K562 (cell line): Measurements from ENCODE around the gene CLDN12. TPM values are rescaled to one million over a fixed set of nuclear protein-coding genes. Genes with fewer than 3 reads are reported as not detected.

Source experiments
- ARID4B ChIP-seq: sonication (generic); formaldehyde crosslinking; IDR thresholded peaks from 2 replicates; pipeline ENCODE4 v1.8.0; 2022; ENCODE audit warnings: mild to moderate bottlenecking, missing genetic modification reagents
- CEBPG ChIP-seq, 3 experiments: fragments of 200-800 bp in 1 of 3; sonication (Bioruptor generic) in 1 of 3; sonication (generic) in 1 of 3; formaldehyde crosslinking in 1 of 3; IDR thresholded peaks in 2 of 3; conservative IDR thresholded peaks in 1 of 3; 2 replicates each; pipeline versions ENCODE4 v1.6.1 to v1.8.0; 2016 to 2022; ENCODE audit warnings: missing compliant biosample characterization in 2 of 3, missing genetic modification characterization in 2 of 3, mild to moderate bottlenecking in 1 of 3, missing genetic modification reagents in 1 of 3
- CHD4 ChIP-seq: fragments of 200-600 bp; sonication (generic); IDR thresholded peaks from 3 replicates; pipeline ENCODE4 v1.6.1; 2012; ENCODE audit warnings: low read depth, mild to moderate bottlenecking, mixed read lengths, low read length, inconsistent platforms; ENCODE audit not compliant: insufficient read depth, insufficient replicate concordance, poor library complexity, severe bottlenecking
- CREBBP ChIP-seq: IDR thresholded peaks from one replicate; pipeline ENCODE4 v1.6.1; 2012; ENCODE audit warnings: low read depth, mild to moderate bottlenecking, control low read depth, inconsistent platforms, low read length
- DACH1 ChIP-seq: fragments of 450-650 bp; IDR thresholded peaks from 2 replicates; pipeline ENCODE4 v1.6.1; 2018; ENCODE audit not compliant: partially characterized antibody
- MTA1 ChIP-seq: fragments of 450-650 bp; IDR thresholded peaks from 2 replicates; pipeline ENCODE4 v1.6.1; 2017; ENCODE audit warnings: borderline replicate concordance
- NCOA2 ChIP-seq, 2 experiments: fragments of 450-650 bp; IDR thresholded peaks; 2 replicates each; pipeline ENCODE4 v1.6.1; 2018; ENCODE audit warnings: mild to moderate bottlenecking in 2 of 2, moderate library complexity in 1 of 2; ENCODE audit not compliant: partially characterized antibody in 2 of 2
- PHF21A ChIP-seq: fragments of 450-650 bp; IDR thresholded peaks from 2 replicates; pipeline ENCODE4 v1.6.1; 2017; ENCODE audit warnings: low read depth, borderline replicate concordance
- SIN3A ChIP-seq, 2 experiments: fragments of 150-350 bp in 1 of 2; IDR thresholded peaks; 2 replicates each; pipeline ENCODE4 v1.6.1; 2011 to 2016; ENCODE audit warnings: borderline replicate concordance in 2 of 2, low read depth in 2 of 2, low read length in 2 of 2, mild to moderate bottlenecking in 2 of 2, moderate library complexity in 2 of 2; ENCODE audit not compliant: control insufficient read depth in 1 of 2
- SMARCC2 ChIP-seq: fragments of 450-650 bp; IDR thresholded peaks from 2 replicates; pipeline ENCODE4 v1.6.1; 2017; ENCODE audit warnings: antibody characterized with exemption, moderate library complexity, mild to moderate bottlenecking, low read depth
- TCF7 ChIP-seq: sonication (generic); IDR thresholded peaks from 2 replicates; pipeline ENCODE4 v1.6.1; 2016; ENCODE audit warnings: antibody characterized with exemption, borderline replicate concordance
- polyA plus RNA-seq, 8 experiments: library from polyadenylated mRNA; depleted of rRNA in 4 of 8; stranded (reverse) in 5 of 8; unstranded in 3 of 8; fragments of >200 nt; fragmentation: Nextera tagmentation in 2 of 8; fragmentation: Illumina TruSeq in 1 of 8; extraction: Ambion mirVana in 2 of 8; extraction: Trizol in 1 of 8; gene quantifications; 2 replicates each; pipeline versions ENCODE4 v1.2.1 to v1.2.3, GENCODE V29; 2011 to 2014; ENCODE audit warnings: inconsistent platforms in 1 of 8, missing spikeins in 1 of 8
- total RNA-seq, 7 experiments: library from RNA; depleted of rRNA in 6 of 7; stranded (reverse); fragments of >200 nt in 6 of 7; fragmentation: Illumina TruSeq in 2 of 7; extraction: Trizol in 2 of 7; gene quantifications; 2 replicates each; pipeline versions ENCODE4 v1.2.1 to v1.2.3, GENCODE V29; 2011 to 2021; ENCODE audit warnings: low replicate concordance in 1 of 7
- TF ChIP-seq, protein P1 (sequence below), 2 experiments: IDR thresholded peaks; 2 replicates each; pipeline ENCODE4 v1.6.1; 2011; ENCODE audit warnings: borderline replicate concordance in 1 of 2, control low read depth in 1 of 2, low read depth in 1 of 2, low read length in 1 of 2, mild to moderate bottlenecking in 1 of 2, mixed read lengths in 1 of 2, moderate library complexity in 1 of 2; ENCODE audit not compliant: insufficient read depth in 1 of 2, insufficient read length in 1 of 2, poor library complexity in 1 of 2, severe bottlenecking in 1 of 2; ENCODE audit errors: extremely low read depth in 1 of 2
- TF ChIP-seq, protein P2 (sequence below): fragments of 450-650 bp; IDR thresholded peaks from 2 replicates; pipeline ENCODE4 v1.6.1; 2018; ENCODE audit not compliant: partially characterized antibody

The CLDN12 gene
- total and polyA plus RNA-seq, 9 of the 15 experiments (the other 6 are each of a cell fraction or from before 2014, with no cell fraction given): 5.8 to 42.2 (median 15.8) TPM

GRCh38 chr7:90403174-90404113, at the start of gene CLDN12 (continued):
- TF ChIP-seq ARID4B: peak; percentile 46; the same call in 1 of the 2 replicates
- no peak for TF ChIP-seq NCOA2 (IDR thresholded peaks at IDR 0.05; ENCODE audit: partially characterized antibody in 2 of 2)
- no peak for TF ChIP-seq CREBBP
- TF ChIP-seq CEBPG (CRISPR knock-in tag; IDR thresholded peaks at IDR 0.05): peak; percentile 95
- peak; percentile 98 to 99 for TF ChIP-seq CEBPG (tag; conservative IDR thresholded peaks at IDR 0.05 in 1 of 2, IDR thresholded peaks at IDR 0.05 in 1 of 2)
- TF ChIP-seq, protein P1, sequence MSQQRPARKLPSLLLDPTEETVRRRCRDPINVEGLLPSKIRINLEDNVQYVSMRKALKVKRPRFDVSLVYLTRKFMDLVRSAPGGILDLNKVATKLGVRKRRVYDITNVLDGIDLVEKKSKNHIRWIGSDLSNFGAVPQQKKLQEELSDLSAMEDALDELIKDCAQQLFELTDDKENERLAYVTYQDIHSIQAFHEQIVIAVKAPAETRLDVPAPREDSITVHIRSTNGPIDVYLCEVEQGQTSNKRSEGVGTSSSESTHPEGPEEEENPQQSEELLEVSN (IDR thresholded peaks at IDR 0.05; ENCODE audit: borderline replicate concordance in 1 of 2, extremely low read depth in 1 of 2, insufficient read depth in 1 of 2, insufficient read length in 1 of 2, low read depth in 1 of 2, low read length in 1 of 2, poor library complexity in 1 of 2, severe bottlenecking in 1 of 2): peak; percentile 32 to 37
- TF ChIP-seq, protein P2, sequence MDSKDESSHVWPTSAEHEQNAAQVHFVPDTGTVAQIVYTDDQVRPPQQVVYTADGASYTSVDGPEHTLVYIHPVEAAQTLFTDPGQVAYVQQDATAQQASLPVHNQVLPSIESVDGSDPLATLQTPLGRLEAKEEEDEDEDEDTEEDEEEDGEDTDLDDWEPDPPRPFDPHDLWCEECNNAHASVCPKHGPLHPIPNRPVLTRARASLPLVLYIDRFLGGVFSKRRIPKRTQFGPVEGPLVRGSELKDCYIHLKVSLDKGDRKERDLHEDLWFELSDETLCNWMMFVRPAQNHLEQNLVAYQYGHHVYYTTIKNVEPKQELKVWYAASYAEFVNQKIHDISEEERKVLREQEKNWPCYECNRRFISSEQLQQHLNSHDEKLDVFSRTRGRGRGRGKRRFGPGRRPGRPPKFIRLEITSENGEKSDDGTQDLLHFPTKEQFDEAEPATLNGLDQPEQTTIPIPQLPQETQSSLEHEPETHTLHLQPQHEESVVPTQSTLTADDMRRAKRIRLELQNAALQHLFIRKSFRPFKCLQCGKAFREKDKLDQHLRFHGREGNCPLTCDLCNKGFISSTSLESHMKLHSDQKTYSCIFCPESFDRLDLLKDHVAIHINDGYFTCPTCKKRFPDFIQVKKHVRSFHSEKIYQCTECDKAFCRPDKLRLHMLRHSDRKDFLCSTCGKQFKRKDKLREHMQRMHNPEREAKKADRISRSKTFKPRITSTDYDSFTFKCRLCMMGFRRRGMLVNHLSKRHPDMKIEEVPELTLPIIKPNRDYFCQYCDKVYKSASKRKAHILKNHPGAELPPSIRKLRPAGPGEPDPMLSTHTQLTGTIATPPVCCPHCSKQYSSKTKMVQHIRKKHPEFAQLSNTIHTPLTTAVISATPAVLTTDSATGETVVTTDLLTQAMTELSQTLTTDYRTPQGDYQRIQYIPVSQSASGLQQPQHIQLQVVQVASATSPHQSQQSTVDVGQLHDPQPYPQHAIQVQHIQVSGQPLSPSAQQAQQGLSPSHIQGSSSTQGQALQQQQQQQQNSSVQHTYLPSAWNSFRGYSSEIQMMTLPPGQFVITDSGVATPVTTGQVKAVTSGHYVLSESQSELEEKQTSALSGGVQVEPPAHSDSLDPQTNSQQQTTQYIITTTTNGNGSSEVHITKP: peak; percentile 56
- 0 out of 2 replicates have a peak, but pooled peaks have one; percentile 26 for TF ChIP-seq PHF21A
- TF ChIP-seq SMARCC2: no peak; the same call in 1 of the 2 replicates
- peak; percentile 59 to 94; a peak in 3 of 4 replicates for TF ChIP-seq SIN3A (IDR thresholded peaks at IDR 0.05; ENCODE audit: borderline replicate concordance in 2 of 2, control insufficient read depth in 1 of 2, low read depth in 2 of 2, low read length in 2 of 2)
- TF ChIP-seq TCF7: no peak
- TF ChIP-seq MTA1: peak; percentile 58; the same call in 1 of the 2 replicates
- TF ChIP-seq DACH1: peak; percentile 97
- TF ChIP-seq CHD4: peak; percentile 37
